Lung microvascular endothelial cell (primary cell): Measurements from ENCODE around the gene CRCP. TPM values are rescaled to one million over a fixed set of nuclear protein-coding genes. Genes with fewer than 3 reads are reported as not detected.

Experiments
- DNase-seq, 2 donors: peaks; one replicate each; pipeline versions ENCODE4 v3.0.0 to v3.0.0-alpha.2; 2010; ENCODE audit warnings: low read depth in 2 of 2
- total RNA-seq: library from RNA; depleted of rRNA; stranded (reverse); fragments of >200 nt; gene quantifications from 2 replicates; pipeline ENCODE4 v1.2.1, GENCODE V29; 2014

Gene CRCP
- total RNA-seq, 1 donor from 2014 or later = 27.0 TPM

GRCh38 chr7:66187905-66188304 lies 73.3 kb downstream of the CRCP start:
- no peak for DNase-seq

- no peak for DNase-seq
Measured at GRCh38 chr7:66188645-66189044, 74.0 kb downstream of the CRCP start.

GRCh38 chr7:66189695-66190503 lies 75.3 kb downstream of the CRCP start:
- no peak for DNase-seq

GRCh38 chr7:66190504-66190857 lies 75.8 kb downstream of the CRCP start:
- DNase-seq = no peak

GRCh38 chr7:66193146-66193725 lies 78.6 kb downstream of the CRCP start:
- DNase-seq = no peak

- DNase-seq = no peak
Measured at GRCh38 chr7:66198469-66198868, 83.8 kb downstream of the CRCP start.

GRCh38 chr7:66198956-66199355 lies 84.3 kb downstream of the CRCP start:
- no peak for DNase-seq

GRCh38 chr7:66202441-66202840 lies 87.8 kb downstream of the CRCP start:
- DNase-seq = no peak

Other genes with a start within 250 kb of the CRCP start
- gene VKORC1L1, start 241.8 kb upstream of the CRCP start, total RNA-seq = 14.8 and 35.5 TPM in 2 replicates
- gene GUSB, start 132.6 kb upstream of the CRCP start, total RNA-seq = 27.9 and 67.5 TPM in 2 replicates
- gene ASL, start 39.0 kb upstream of the CRCP start, total RNA-seq = 38.4 and 54.2 TPM in 2 replicates
- gene TPST1, start 90.5 kb downstream of the CRCP start, total RNA-seq = 18.3 and 35.5 TPM in 2 replicates